Measurements from ENCODE around the gene POC1A.
A peak's percentile ranks its signal among the peaks of the same experiment; 100 is the strongest.

The POC1A gene

DNA sequence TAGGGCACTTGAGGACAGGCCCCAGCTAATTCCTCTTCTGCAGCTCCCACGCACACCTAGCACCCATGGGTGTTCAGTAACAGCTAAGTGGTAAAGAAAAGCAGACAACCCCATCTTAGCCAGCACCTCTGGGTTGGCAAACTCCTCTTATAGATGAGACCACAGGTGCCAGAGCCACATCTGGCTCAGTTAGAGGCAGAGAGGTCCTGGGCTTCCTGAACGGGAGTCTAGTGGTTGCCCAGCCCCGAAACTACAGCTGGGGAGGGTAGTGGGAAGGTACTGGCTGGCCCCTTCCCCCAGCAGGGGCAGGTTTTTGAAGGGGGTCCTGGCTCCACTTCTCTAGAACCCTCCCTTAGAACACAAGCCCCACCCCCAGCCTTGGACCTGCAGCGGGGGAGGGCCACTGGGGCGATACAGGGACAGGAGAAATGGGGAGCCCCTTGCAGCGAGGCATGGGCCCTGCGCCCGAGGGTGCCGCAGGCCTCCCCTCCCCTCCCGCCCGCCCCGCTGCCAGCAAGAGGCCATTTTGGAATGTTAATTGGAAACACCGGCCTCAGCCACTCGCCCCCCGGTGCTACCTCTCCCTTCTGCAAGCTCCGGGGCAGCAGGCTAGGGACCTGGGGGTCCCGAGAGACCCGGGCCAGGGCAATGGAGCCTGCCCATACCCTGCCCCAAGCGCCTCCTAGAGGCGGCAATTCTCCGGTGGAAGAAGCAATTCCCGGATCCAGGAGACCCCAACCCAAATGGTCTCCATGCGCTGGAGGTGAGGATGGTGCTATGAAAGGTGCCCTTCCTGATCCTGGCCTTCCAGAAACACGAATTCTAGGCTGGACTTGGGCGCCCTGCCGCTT lies 99.3 kb downstream of the POC1A start:
- Histone ChIP-seq H3K9me3 (no peaks in the 10 kb centered on the region), H4K20me1 (peaks cover 58% of the 10 kb centered on the region), H3K27me3 (no peaks in the 10 kb centered on the region), H3K36me3 (peaks cover 40% of the 10 kb centered on the region), H3K27ac (peak overlapping the region; percentile 92), H3K9ac (peak overlapping the region; percentile 92), H3K4me3 (peak overlapping the region; percentile 95), H3K4me1 (peaks cover 73% of the 10 kb centered on the region), H3K4me2 (peak overlapping the region; percentile 97)
- no peak for TF ChIP-seq Cebpa-rat (IDR thresholded peaks at IDR 0.05)

DNA sequence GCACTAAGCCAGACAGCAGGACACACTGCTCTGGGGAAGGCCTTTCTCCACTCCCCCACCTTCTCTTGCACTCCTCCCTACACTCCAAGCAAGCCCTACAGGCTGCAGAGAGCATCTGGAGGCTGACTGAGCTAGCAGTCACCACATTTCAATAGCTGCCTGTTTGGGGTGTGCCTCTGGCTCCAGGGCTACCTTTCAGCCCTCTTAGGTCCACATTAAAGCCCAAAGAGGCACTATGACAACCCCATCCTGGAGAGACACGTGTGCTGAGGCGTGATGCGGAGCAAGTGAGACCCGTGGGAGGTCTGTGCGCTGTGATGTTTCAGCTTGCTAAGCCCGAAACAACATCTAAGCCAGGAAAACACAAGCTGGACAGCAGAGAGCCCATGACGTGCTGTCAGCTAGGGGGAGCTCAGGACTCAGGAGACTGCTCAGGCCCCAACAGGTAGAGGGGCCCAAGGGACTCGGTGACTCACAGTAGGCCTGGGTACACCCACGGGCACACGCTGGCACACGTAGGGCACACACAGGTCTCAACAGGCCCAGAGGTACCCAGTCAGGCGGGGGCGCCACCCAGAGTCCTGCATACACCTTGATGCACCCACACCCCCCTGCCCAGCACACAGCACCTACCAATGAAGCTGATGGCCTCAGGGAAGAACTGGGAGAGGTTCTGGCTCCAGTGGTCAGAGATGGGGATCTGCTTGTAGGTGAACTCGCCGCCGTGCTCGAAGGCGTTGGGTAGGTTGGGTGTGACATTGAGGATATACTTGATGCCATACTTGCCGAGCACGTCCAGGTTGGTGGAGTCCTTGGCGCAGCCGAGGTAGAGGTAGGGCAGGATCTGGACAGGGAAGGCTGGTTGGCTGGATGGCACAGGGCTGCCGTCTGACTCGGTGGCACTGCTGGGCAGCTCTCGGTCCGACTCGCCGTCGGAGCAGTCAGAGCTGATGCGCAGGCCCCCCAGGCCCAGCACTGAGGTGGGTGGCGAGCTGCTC lies 100.6 kb downstream of the POC1A start:
- H3K36me3 ChIP-seq = peaks cover 53% of the 10 kb centered on the region
- H3K27me3 ChIP-seq = no peaks in the 10 kb centered on the region
- peak overlapping the region; percentile 97 for H3K4me2 ChIP-seq
- TF ChIP-seq Cebpa-rat (IDR thresholded peaks at IDR 0.05) = no peak
- peak overlapping the region; percentile 92 for H3K9ac ChIP-seq
- peaks cover 71% of the 10 kb centered on the region for H4K20me1 ChIP-seq
- H3K4me1 ChIP-seq = peaks cover 71% of the 10 kb centered on the region
- no peaks in the 10 kb centered on the region for H3K9me3 ChIP-seq
- peak overlapping the region; percentile 86 for H3K27ac ChIP-seq
- peak overlapping the region; percentile 95 for H3K4me3 ChIP-seq

DNA sequence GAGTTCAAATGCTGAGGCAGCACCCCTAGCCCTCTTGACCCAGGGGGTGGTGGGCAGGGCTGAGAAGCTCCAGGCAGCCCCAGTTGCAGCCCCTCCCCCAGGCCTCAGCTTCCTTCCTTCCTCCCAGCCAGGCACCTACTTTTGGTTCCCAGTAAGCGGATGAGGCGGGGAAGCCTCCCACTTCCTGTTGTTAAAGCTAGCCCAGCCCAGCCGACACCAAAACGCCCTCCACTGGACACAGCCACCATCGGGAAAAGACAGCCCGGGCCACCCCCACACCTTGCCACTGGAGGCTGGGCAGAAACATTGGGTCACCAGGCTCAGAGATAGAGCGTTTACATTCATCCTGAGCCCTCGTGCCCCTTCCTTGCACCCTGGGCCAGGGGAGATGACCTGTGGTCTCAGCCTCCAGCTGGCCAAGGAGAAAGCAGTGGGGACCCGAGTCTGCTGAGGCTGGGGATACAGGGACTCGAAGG lies 101.4 kb downstream of the POC1A start:
- H4K20me1 ChIP-seq = peaks cover 77% of the 10 kb centered on the region
- TF ChIP-seq Cebpa-rat (IDR thresholded peaks at IDR 0.05) = no peak
- H3K4me1 ChIP-seq = peaks cover 71% of the 10 kb centered on the region
- no peaks in the 10 kb centered on the region for H3K9me3 ChIP-seq
- peak overlapping the region; percentile 92 for H3K9ac ChIP-seq
- H3K27me3 ChIP-seq = no peaks in the 10 kb centered on the region
- peak overlapping the region; percentile 86 for H3K27ac ChIP-seq
- H3K36me3 ChIP-seq = peaks cover 60% of the 10 kb centered on the region
- H3K4me3 ChIP-seq = peak overlapping the region; percentile 95
- peak overlapping the region; percentile 97 for H3K4me2 ChIP-seq

DNA sequence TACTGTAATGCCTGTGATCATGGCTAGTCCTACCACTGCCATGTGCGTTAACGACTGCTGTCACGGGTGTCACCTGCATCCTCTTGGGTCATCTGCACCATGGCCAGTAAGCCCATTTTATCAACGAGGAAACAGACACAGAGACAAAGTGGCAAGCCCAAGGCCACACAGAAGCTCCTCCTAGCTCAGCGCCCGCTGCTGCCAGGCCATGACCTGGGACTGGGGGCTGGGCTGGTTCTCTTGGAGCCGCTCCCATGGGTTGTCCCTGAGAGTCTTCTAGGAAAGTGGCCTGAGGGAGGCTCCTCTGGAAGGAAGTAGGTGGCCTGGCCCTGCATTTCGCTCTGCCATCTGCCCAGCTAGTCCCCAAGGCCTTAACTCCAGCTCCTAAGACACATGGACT lies 102.8 kb downstream of the POC1A start:
- Histone ChIP-seq H3K4me3 (peak overlapping the region; percentile 95; the same call in 1 of the 2 replicates), H3K27ac (peak overlapping the region; percentile 86), H3K9me3 (no peaks in the 10 kb centered on the region), H3K4me1 (peaks cover 75% of the 10 kb centered on the region), H3K27me3 (no peaks in the 10 kb centered on the region), H3K4me2 (peak overlapping the region; percentile 97), H4K20me1 (peaks cover 77% of the 10 kb centered on the region), H3K9ac (peak overlapping the region; percentile 92), H3K36me3 (peaks cover 64% of the 10 kb centered on the region)
- no peak for TF ChIP-seq Cebpa-rat (IDR thresholded peaks at IDR 0.05)

DNA sequence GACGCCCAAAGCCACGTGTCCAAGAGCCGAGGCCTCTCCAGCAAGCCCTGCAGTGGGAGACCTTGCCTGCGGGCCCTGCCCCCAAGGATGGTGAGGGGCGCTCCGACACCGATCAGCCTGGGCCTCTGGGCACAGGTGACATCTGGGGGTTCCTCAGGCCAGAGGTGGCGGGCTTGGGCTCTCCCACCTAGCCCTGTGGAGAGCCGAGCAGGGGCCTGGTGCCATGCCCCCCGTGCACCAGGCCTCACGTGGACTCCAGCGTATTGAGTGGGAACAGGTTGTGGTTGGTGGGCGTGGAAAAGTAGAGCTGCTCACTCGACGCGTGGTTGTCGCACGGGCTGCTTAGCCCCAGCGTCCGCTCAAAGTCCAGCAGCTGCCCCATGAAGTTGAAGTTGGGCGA lies 103.7 kb downstream of the POC1A start:
- no peak for TF ChIP-seq Cebpa-rat (IDR thresholded peaks at IDR 0.05)
- Histone ChIP-seq H3K4me3 (no peak overlapping the region), H3K36me3 (peaks cover 64% of the 10 kb centered on the region), H3K9me3 (no peaks in the 10 kb centered on the region), H3K9ac (0 out of 2 replicates have a peak overlapping the region, but pooled peaks have one; percentile 92), H4K20me1 (peaks cover 75% of the 10 kb centered on the region), H3K4me2 (no peak overlapping the region), H3K4me1 (peaks cover 84% of the 10 kb centered on the region), H3K27ac (peak overlapping the region; percentile 86; the same call in 1 of the 2 replicates), H3K27me3 (no peaks in the 10 kb centered on the region)

DNA sequence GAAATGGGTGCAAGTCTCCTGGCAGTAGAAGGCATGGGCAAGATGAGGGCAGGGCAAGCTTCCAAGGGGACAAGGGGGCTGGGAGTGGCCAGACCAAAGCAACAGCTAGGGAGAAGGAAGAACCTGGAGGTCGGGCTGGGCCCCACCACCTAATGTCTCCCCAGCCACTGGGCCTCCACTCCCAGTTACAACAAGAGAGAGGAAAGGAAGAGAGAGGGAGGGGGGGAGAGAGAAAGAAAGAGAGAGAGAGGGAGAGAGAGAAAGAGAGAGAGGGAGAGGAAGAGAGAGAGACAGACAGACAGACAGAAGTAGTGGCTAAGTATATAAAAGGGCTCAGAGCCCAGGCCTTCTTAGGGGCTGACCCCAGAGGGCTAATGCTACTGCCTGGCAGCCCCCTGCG lies 104.7 kb downstream of the POC1A start:
- no peaks in the 10 kb centered on the region for H3K9me3 ChIP-seq
- peak overlapping the region; percentile 46; the same call in 1 of the 2 replicates for H3K9ac ChIP-seq
- no peak overlapping the region for H3K4me3 ChIP-seq
- peaks cover 65% of the 10 kb centered on the region for H4K20me1 ChIP-seq
- H3K4me1 ChIP-seq = peaks cover 92% of the 10 kb centered on the region
- H3K4me2 ChIP-seq = no peak overlapping the region
- TF ChIP-seq Cebpa-rat (IDR thresholded peaks at IDR 0.05) = no peak
- peaks cover 64% of the 10 kb centered on the region for H3K36me3 ChIP-seq
- peak overlapping the region; percentile 57 for H3K27ac ChIP-seq
- no peaks in the 10 kb centered on the region for H3K27me3 ChIP-seq

DNA sequence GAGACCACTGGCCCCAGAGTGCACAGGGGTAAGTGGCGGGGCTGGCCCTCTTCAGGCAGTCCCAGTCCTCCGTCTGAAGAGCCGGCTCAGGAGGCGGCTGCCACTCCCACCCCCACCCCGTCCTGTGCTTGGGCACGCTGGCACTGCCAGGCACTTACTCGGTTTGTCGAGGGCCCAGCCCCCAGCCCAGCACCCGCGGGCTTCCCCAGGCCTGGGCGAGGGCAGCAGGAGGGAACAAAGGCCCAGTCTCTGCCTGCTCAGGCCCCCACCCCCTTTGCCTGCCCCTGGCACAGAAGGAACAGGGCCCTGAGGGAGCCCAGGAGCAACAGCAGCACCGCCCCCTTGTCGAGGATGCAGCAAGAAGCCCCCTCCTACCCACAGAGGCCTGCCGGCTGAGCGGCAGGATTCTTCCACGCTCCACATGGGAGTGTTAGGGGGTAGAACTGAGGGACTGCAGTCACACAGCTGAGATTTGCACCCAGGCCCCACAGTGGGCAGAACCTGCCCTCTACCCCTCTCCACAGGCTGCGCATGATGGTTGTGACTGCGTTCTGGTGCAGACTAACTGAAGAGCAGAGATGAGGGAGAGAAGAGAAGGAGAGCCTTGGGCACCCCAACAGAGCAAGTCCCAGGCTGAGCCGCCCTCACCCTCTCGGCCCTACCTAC lies 106.8 kb downstream of the POC1A start:
- Histone ChIP-seq H3K36me3 (peaks cover 50% of the 10 kb centered on the region), H3K4me3 (no peak overlapping the region), H3K4me2 (peak overlapping the region; percentile 41), H4K20me1 (peaks cover 45% of the 10 kb centered on the region), H3K9ac (peak overlapping the region; percentile 27; the same call in 1 of the 2 replicates), H3K9me3 (no peaks in the 10 kb centered on the region), H3K27me3 (no peaks in the 10 kb centered on the region), H3K4me1 (peaks cover 82% of the 10 kb centered on the region), H3K27ac (peak overlapping the region; percentile 58)
- no peak for TF ChIP-seq Cebpa-rat (IDR thresholded peaks at IDR 0.05)

DNA sequence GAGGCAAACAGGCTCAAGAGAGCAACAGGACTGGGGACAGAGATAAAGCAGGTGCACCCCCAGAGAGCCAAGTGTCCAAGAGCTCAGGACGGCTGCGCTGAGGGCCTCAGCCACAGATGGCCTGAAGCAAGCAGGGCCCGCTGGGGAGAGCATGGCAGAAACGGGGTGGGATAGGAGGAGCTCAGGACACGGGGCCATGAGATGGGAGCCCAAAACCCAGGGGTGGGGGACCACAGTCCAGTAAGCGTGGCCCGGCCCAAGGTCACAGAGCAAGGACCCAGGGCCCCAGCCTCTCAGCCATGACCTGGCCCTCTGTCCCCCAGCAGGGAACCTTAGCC lies 107.4 kb downstream of the POC1A start:
- peak overlapping the region; percentile 60; the same call in 1 of the 2 replicates for H3K27ac ChIP-seq
- peaks cover 44% of the 10 kb centered on the region for H3K36me3 ChIP-seq
- no peak for TF ChIP-seq Cebpa-rat (IDR thresholded peaks at IDR 0.05)
- peaks cover 39% of the 10 kb centered on the region for H4K20me1 ChIP-seq
- H3K9ac ChIP-seq = 0 out of 2 replicates have a peak overlapping the region, but pooled peaks have one; percentile 11
- no peak overlapping the region for H3K4me3 ChIP-seq
- H3K4me1 ChIP-seq = peaks cover 79% of the 10 kb centered on the region
- no peaks in the 10 kb centered on the region for H3K27me3 ChIP-seq
- 0 out of 2 replicates have a peak overlapping the region, but pooled peaks have one; percentile 19 for H3K4me2 ChIP-seq
- no peaks in the 10 kb centered on the region for H3K9me3 ChIP-seq

Data from BLaER1 (cell line).